ENCODE results near the gene PPP2R3C. TPM values are rescaled to one million over a fixed set of nuclear protein-coding genes. Genes with fewer than 3 reads are reported as not detected.
"Not testable (repeated sequence)": the region's sequence is repeated elsewhere in the genome, so short reads cannot be mapped to it uniquely, and the experiment has no call there.

The PPP2R3C gene
- total RNA-seq, 4 donors from 2014 or later: 10.0 to 14.2 (median 12.4) TPM

GRCh38 chr14:35113308-35113950 lies 8.4 kb downstream of the PPP2R3C start:
- H3K9me3 ChIP-seq: no peaks in the 10 kb centered on the region
- no peaks in the 10 kb centered on the region for H3K27me3 ChIP-seq
- no peak overlapping the region for H3K27ac ChIP-seq
- peaks cover 71% of the 10 kb centered on the region for H3K36me3 ChIP-seq
- H3K4me3 ChIP-seq: no peak overlapping the region
- WGBS: 93% methylated on average over 4 of the region's 4 CpGs
- H3K4me1 ChIP-seq: no peaks in the 10 kb centered on the region
- TF ChIP-seq POLR2A (IDR thresholded peaks at IDR 0.05) (no peak), POLR2AphosphoS5 (IDR thresholded peaks at IDR 0.05) (no peak), EP300 (IDR thresholded peaks at IDR 0.05) (no peak), CTCF (IDR thresholded peaks at IDR 0.05) (no peak)
- DNase-seq (ENCODE audit: low spot score in 2 of 2): no peak

- no peak overlapping the region for H3K4me3 ChIP-seq
- peaks cover 73% of the 10 kb centered on the region for H3K36me3 ChIP-seq
- H3K9me3 ChIP-seq: no peaks in the 10 kb centered on the region
- H3K4me1 ChIP-seq: no peaks in the 10 kb centered on the region
- WGBS: 90% methylated on average over 2 of the region's 2 CpGs
- DNase-seq (ENCODE audit: low spot score in 2 of 2): no peak
- H3K27ac ChIP-seq: no peak overlapping the region
- TF ChIP-seq POLR2AphosphoS5 (IDR thresholded peaks at IDR 0.05) (no peak), CTCF (IDR thresholded peaks at IDR 0.05) (no peak), POLR2A (IDR thresholded peaks at IDR 0.05) (no peak)
- H3K27me3 ChIP-seq: no peaks in the 10 kb centered on the region
Measured at GRCh38 chr14:35112641-35113040, 9.1 kb downstream of the PPP2R3C start.

GRCh38 chr14:35107866-35108265 lies 13.9 kb downstream of the PPP2R3C start:
- no peak overlapping the region for H3K4me3 ChIP-seq
- H3K36me3 ChIP-seq: peaks cover 82% of the 10 kb centered on the region
- H3K27ac ChIP-seq: no peak overlapping the region
- no peaks in the 10 kb centered on the region for H3K9me3 ChIP-seq
- TF ChIP-seq POLR2AphosphoS5 (IDR thresholded peaks at IDR 0.05) (no peak), CTCF (IDR thresholded peaks at IDR 0.05) (no peak), EP300 (IDR thresholded peaks at IDR 0.05) (no peak), POLR2A (IDR thresholded peaks at IDR 0.05) (no peak)
- DNase-seq (ENCODE audit: low spot score in 2 of 2): no peak
- no peaks in the 10 kb centered on the region for H3K4me1 ChIP-seq
- H3K27me3 ChIP-seq: no peaks in the 10 kb centered on the region

GRCh38 chr14:35094645-35095044 lies 27.1 kb downstream of the PPP2R3C start:
- H3K9me3 ChIP-seq; H3K27me3 ChIP-seq; DNase-seq (ENCODE audit: low spot score in 2 of 2); H3K27ac ChIP-seq; H3K4me3 ChIP-seq; H3K4me1 ChIP-seq: not testable (repeated sequence)
- H3K36me3 ChIP-seq: peaks cover 74% of the 10 kb centered on the region
- WGBS: 86% methylated on average over 6 of the region's 6 CpGs

GRCh38 chr14:35088514-35088913 lies 33.3 kb downstream of the PPP2R3C start:
- H3K27me3 ChIP-seq: no peaks in the 10 kb centered on the region
- H3K27ac ChIP-seq: no peak overlapping the region
- H3K36me3 ChIP-seq: peaks cover 62% of the 10 kb centered on the region
- no peak overlapping the region for H3K4me3 ChIP-seq
- DNase-seq (ENCODE audit: low spot score in 2 of 2): no peak
- H3K9me3 ChIP-seq: no peaks in the 10 kb centered on the region
- WGBS: 89% methylated on average over 2 of the region's 2 CpGs
- TF ChIP-seq CTCF (IDR thresholded peaks at IDR 0.05) (no peak), POLR2AphosphoS5 (IDR thresholded peaks at IDR 0.05) (no peak), POLR2A (IDR thresholded peaks at IDR 0.05) (no peak), EP300 (IDR thresholded peaks at IDR 0.05) (no peak)
- no peaks in the 10 kb centered on the region for H3K4me1 ChIP-seq

- H3K36me3 ChIP-seq: peaks cover 66% of the 10 kb centered on the region
- no peaks in the 10 kb centered on the region for H3K27me3 ChIP-seq
- WGBS: 91% methylated on average over 2 of the region's 2 CpGs
- H3K4me3 ChIP-seq: no peak overlapping the region
- TF ChIP-seq CTCF (IDR thresholded peaks at IDR 0.05): no peak
- no peak for TF ChIP-seq POLR2AphosphoS5 (IDR thresholded peaks at IDR 0.05)
- H3K4me1 ChIP-seq: no peaks in the 10 kb centered on the region
- no peak overlapping the region for H3K27ac ChIP-seq
- H3K9me3 ChIP-seq: no peaks in the 10 kb centered on the region
- no peak for DNase-seq (ENCODE audit: low spot score in 2 of 2)
Measured at GRCh38 chr14:35085441-35085840, 36.3 kb downstream of the PPP2R3C start.
